Smooth muscle cell (in vitro differentiated cells): ENCODE data around the gene MTG2. TPM values are rescaled to one million over a fixed set of nuclear protein-coding genes. Genes with fewer than 3 reads are reported as not detected.

Experiments used
- DNase-seq: peaks from one replicate; lab custom pipeline; 2025; ENCODE audit not compliant: unreplicated experiment; lab: John Stamatoyannopoulos, UW
- H2AFZ ChIP-seq: fragments of 200-600 bp; sonication (generic); 2 replicates; pipeline ENCODE4 v1.6.0; 2016; ENCODE audit warnings: antibody characterized with exemption, low read depth, mild to moderate bottlenecking
- H3F3A ChIP-seq: fragments of 200-600 bp; sonication (generic); 2 replicates; pipeline ENCODE4 v1.6.0; 2017; ENCODE audit warnings: antibody characterized with exemption, low read depth
- H3K27ac ChIP-seq: fragments of 200-600 bp; sonication (generic); 2 replicates; pipeline ENCODE4 v1.5.1; 2016; ENCODE audit warnings: low read depth, mild to moderate bottlenecking
- H3K27me3 ChIP-seq: fragments of 200-600 bp; sonication (generic); 2 replicates; pipeline ENCODE4 v1.6.1; 2016; ENCODE audit warnings: low read depth, mild to moderate bottlenecking
- H3K36me3 ChIP-seq: fragments of 200-600 bp; sonication (generic); 2 replicates; pipeline ENCODE4 v1.5.1; 2016; ENCODE audit warnings: low read depth
- H3K4me1 ChIP-seq: fragments of 200-600 bp; sonication (generic); 2 replicates; pipeline ENCODE4 v1.5.1; 2016; ENCODE audit warnings: low read depth
- H3K4me2 ChIP-seq: fragments of 200-600 bp; sonication (generic); 2 replicates; pipeline ENCODE4 v1.6.0; 2016; ENCODE audit warnings: mild to moderate bottlenecking
- H3K4me3 ChIP-seq: fragments of 200-600 bp; sonication (generic); 2 replicates; pipeline ENCODE4 v1.5.1; 2016; ENCODE audit warnings: mild to moderate bottlenecking
- H3K79me2 ChIP-seq: fragments of 200-600 bp; sonication (generic); 2 replicates; pipeline ENCODE4 v1.6.0; 2016; ENCODE audit warnings: low read depth, mild to moderate bottlenecking
- H3K9ac ChIP-seq: fragments of 200-600 bp; sonication (generic); 2 replicates; pipeline ENCODE4 v1.6.0; 2016; ENCODE audit warnings: low read depth
- H3K9me3 ChIP-seq: fragments of 200-600 bp; sonication (generic); replicated peaks from 2 replicates; pipeline ENCODE4 v1.5.1; 2016; ENCODE audit warnings: low read depth
- H4K20me1 ChIP-seq: fragments of 200-600 bp; sonication (generic); 2 replicates; pipeline ENCODE4 v1.6.0; 2016; ENCODE audit warnings: low read depth
- CTCF ChIP-seq: fragments of 200-600 bp; sonication (generic); IDR thresholded peaks from 2 replicates; pipeline ENCODE4 v1.5.1; 2017; ENCODE audit warnings: borderline replicate concordance, mild to moderate bottlenecking, antibody characterized with exemption; ENCODE audit not compliant: insufficient read depth, poor library complexity, severe bottlenecking
- WGBS: methylation state at CpG from one replicate; pipeline ENCODE4 v1.1.7; 2016; ENCODE audit warnings: low lambda C conversion rate; 5-methylcytosine and 5-hydroxymethylcytosine counted together
- polyA plus RNA-seq: library from polyadenylated mRNA; unstranded; fragments of >200 nt; fragmentation: Nextera tagmentation; extraction: Ambion mirVana; gene quantifications from 2 replicates; pipeline ENCODE4 v1.2.1, GENCODE V29; 2016
- total RNA-seq: library from RNA; depleted of rRNA; stranded (reverse); fragments of >200 nt; gene quantifications from 2 replicates; pipeline ENCODE4 v1.2.3, GENCODE V29; 2014

Gene MTG2
- total and polyA plus RNA-seq, 2 experiments from 2014 or later: 17.9 to 21.9 TPM

GRCh38 chr20:62223571-62223970 is 40.7 kb downstream of the MTG2 start:
- Histone ChIP-seq H3K79me2 (no peaks in the 10 kb centered on the region), H2AFZ (no peak overlapping the region), H3K4me3 (no peak overlapping the region), H3K27ac (no peak overlapping the region), H3K27me3 (peaks cover 71% of the 10 kb centered on the region), H3K9me3 (no peaks in the 10 kb centered on the region), H3K4me1 (peaks cover 20% of the 10 kb centered on the region), H3K36me3 (no peaks in the 10 kb centered on the region), H3F3A (no peaks in the 10 kb centered on the region), H3K4me2 (no peak overlapping the region), H4K20me1 (peaks cover 11% of the 10 kb centered on the region), H3K9ac (no peak overlapping the region)
- WGBS: 88% methylated on average over 9 of the region's 9 CpGs
- DNase-seq: no peak
- TF ChIP-seq CTCF: no peak

GRCh38 chr20:62224113-62224855 is 41.5 kb downstream of the MTG2 start:
- Histone ChIP-seq H2AFZ (no peak overlapping the region), H3K4me1 (peaks cover 15% of the 10 kb centered on the region), H3K9ac (no peak overlapping the region), H3K27ac (no peak overlapping the region), H3K36me3 (no peaks in the 10 kb centered on the region), H3F3A (no peaks in the 10 kb centered on the region), H3K4me2 (no peak overlapping the region), H3K79me2 (no peaks in the 10 kb centered on the region), H4K20me1 (peaks cover 10% of the 10 kb centered on the region), H3K9me3 (no peaks in the 10 kb centered on the region), H3K4me3 (no peak overlapping the region), H3K27me3 (peaks cover 64% of the 10 kb centered on the region)
- WGBS: 71% methylated on average over 20 of the region's 21 CpGs
- no peak for DNase-seq
- no peak for TF ChIP-seq CTCF

- H3K4me1 ChIP-seq: peaks cover 12% of the 10 kb centered on the region
- no peaks in the 10 kb centered on the region for H3K36me3 ChIP-seq
- H3F3A ChIP-seq: no peaks in the 10 kb centered on the region
- WGBS: 87% methylated on average over 13 of the region's 13 CpGs
- H3K9ac ChIP-seq: no peak overlapping the region
- no peak overlapping the region for H3K27ac ChIP-seq
- no peak overlapping the region for H2AFZ ChIP-seq
- no peak overlapping the region for H3K4me3 ChIP-seq
- H4K20me1 ChIP-seq: peaks cover 6% of the 10 kb centered on the region
- peaks cover 60% of the 10 kb centered on the region for H3K27me3 ChIP-seq
- H3K9me3 ChIP-seq: no peaks in the 10 kb centered on the region
- DNase-seq: no peak
- TF ChIP-seq CTCF: no peak
- no peaks in the 10 kb centered on the region for H3K79me2 ChIP-seq
- H3K4me2 ChIP-seq: no peak overlapping the region
Observed at GRCh38 chr20:62225026-62225425, 42.2 kb downstream of the MTG2 start.
